ENCODE measurements around the gene E2F2. TPM values are rescaled to one million over a fixed set of nuclear protein-coding genes. Genes with fewer than 3 reads are reported as not detected.

The E2F2 gene
- total RNA-seq, 4 donors from 2014 or later: 0.40 TPM; not detected in 3

DNA sequence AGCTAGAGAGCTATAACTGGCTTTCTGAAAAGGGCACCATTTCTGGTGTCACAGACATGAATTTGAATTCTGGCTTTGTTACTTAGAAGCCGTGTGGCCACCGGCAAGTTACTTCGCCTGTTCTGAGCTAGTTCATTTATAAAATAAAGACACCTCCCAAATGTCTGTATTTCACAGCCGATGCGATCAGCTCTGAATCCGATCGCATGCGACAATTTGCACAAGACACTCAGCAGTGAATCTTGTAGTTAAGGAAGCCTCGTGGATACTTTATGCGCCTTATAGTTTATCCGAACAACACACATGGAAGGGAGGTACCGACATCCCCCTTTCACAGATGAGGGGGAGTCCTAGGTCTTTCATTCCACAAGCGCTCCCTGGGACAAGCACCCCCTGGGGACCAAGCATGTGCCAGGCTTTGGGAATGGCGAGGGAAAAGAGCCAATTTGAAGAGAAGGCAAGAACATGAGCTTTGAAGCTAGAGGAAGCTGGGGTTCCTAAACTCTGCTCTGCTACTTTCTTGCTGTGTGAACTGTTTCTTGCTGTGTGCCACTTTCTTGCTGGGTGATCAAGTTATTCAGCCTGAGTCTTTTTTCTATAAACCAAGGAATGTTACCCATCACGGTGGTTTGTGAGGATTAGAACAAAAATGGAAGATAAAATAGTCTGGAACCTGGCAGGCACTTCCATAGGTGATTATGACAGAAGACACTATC, 24.4 kb upstream of the E2F2 start:
- Histone ChIP-seq H3K4me3 (peak overlapping the region; percentile 54 to 89 (median 70)), H3K9me3 (no peaks in the 10 kb centered on the region), H3K27ac (peak overlapping the region; percentile 88 to 90 (median 89)), H3K27me3 (no peaks in the 10 kb centered on the region), H3K4me1 (peaks cover 30 to 41% of the 10 kb centered on the region in 2 donors), H3K36me3 (no peaks in the 10 kb centered on the region)
- intact Hi-C loops (cut with DNase I; ENCODE audit: low total_unique reads): loop anchor here (5.0 to 10.0 kb wide), 2 partner anchors 73 to 211 kb away; partner anchors contain the start of genes ASAP3 and HNRNPR
- DNase-seq (peak in 1 of 2 donors; percentile 51), ATAC-seq (peak; percentile 1 to 6)
- in situ Hi-C loops (cut with MboI; ENCODE audit: low sequenced_read_pairs in 4 of 4): no loop called here
- TF ChIP-seq, protein P1, sequence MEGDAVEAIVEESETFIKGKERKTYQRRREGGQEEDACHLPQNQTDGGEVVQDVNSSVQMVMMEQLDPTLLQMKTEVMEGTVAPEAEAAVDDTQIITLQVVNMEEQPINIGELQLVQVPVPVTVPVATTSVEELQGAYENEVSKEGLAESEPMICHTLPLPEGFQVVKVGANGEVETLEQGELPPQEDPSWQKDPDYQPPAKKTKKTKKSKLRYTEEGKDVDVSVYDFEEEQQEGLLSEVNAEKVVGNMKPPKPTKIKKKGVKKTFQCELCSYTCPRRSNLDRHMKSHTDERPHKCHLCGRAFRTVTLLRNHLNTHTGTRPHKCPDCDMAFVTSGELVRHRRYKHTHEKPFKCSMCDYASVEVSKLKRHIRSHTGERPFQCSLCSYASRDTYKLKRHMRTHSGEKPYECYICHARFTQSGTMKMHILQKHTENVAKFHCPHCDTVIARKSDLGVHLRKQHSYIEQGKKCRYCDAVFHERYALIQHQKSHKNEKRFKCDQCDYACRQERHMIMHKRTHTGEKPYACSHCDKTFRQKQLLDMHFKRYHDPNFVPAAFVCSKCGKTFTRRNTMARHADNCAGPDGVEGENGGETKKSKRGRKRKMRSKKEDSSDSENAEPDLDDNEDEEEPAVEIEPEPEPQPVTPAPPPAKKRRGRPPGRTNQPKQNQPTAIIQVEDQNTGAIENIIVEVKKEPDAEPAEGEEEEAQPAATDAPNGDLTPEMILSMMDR (IDR thresholded peaks at IDR 0.05 in 4 of 5, conservative IDR thresholded peaks at IDR 0.05 in 1 of 5): no peak
- TF ChIP-seq POLR2A (IDR thresholded peaks at IDR 0.05): no peak

DNA sequence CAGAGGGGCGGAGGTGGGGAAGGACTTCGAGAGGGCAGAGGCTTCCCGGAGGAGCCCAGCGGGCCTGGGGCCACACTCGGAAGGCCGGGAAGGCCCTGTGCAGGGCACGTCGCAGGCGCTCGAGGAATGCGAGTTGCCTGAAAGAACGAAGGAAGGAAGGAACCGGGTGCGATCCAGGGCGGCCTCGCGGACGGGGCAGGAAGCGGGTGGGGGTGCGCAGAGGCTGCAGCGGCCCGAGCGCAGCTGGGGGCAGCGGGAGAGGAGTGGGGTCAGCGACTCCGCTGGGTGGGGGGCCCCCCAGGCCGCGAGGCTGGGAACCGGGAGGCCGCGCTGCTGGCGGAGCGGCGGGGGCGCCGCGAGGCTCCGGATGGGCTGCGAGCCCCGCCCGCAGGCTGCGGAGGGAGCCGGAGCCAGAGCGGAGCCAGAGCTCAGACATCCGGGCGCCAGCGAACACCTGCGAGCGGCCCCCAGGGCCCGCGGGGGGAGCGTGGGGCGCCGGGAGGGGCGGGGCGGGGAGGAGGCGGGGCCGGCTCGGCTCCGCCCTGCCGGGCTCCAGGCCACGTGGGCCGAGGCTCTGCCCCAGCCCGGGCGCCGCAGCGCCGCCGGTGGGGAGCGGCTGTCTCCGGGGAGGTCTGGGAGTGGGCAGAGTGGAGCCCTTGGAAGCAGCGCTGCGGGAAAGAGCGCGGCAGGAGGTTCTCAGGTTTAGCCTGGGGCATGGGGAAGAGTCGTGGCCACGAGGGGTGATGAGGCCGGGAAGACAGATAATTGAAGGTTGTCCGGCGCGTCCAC, 23.6 kb upstream of the E2F2 start:
- Histone ChIP-seq H3K9me3 (no peaks in the 10 kb centered on the region), H3K4me1 (peaks cover 23 to 34% of the 10 kb centered on the region in 2 donors), H3K4me3 (peak overlapping the region; percentile 54 to 89 (median 70)), H3K36me3 (no peaks in the 10 kb centered on the region), H3K27ac (peak overlapping the region; percentile 88 to 90 (median 89)), H3K27me3 (no peaks in the 10 kb centered on the region)
- DNase-seq (peak; percentile 62 to 85), ATAC-seq (peak; percentile 64 to 65)
- in situ Hi-C loops (cut with MboI; ENCODE audit: low sequenced_read_pairs in 4 of 4): no loop called here
- TF ChIP-seq POLR2A (IDR thresholded peaks at IDR 0.05): peak; percentile 81 to 86
- TF ChIP-seq, protein P1 (IDR thresholded peaks at IDR 0.05 in 4 of 5, conservative IDR thresholded peaks at IDR 0.05 in 1 of 5): peak in 2 of 5 experiments; percentile 40 to 50
- intact Hi-C loops (cut with DNase I; ENCODE audit: low total_unique reads): loop anchor here (1.0 to 10.0 kb wide), 3 partner anchors 33 to 210 kb away; partner anchors contain the start of genes ASAP3 and HNRNPR

DNA sequence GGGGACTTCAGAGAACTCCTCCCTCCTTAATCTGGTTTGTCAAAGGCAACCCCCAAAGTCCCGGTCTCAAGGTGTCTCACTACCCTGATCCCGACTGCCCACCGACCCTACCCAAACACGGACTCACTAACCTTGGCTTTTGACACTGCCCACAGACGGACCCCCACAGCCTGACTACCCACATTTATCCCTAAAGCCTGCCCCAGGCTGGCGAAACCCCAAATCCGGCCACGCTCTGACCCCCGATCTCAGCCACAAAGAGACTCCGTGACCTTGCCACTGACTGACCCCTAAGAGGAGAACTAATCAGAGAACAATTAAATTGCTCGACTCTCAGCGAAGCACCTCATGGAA, 23.1 kb upstream of the E2F2 start:
- peaks cover 22 to 33% of the 10 kb centered on the region in 2 donors for H3K4me1 ChIP-seq
- DNase-seq (no peak), ATAC-seq (no peak)
- no peaks in the 10 kb centered on the region for H3K36me3 ChIP-seq
- TF ChIP-seq, protein P1 (IDR thresholded peaks at IDR 0.05 in 4 of 5, conservative IDR thresholded peaks at IDR 0.05 in 1 of 5): no peak
- no peak for TF ChIP-seq POLR2A (IDR thresholded peaks at IDR 0.05)
- H3K27me3 ChIP-seq: no peaks in the 10 kb centered on the region
- H3K4me3 ChIP-seq: peak overlapping the region; percentile 52 to 79 (median 54)
- H3K9me3 ChIP-seq: no peaks in the 10 kb centered on the region
- in situ Hi-C loops (cut with MboI; ENCODE audit: low sequenced_read_pairs in 4 of 4): no loop called here
- intact Hi-C loops (cut with DNase I; ENCODE audit: low total_unique reads): loop anchor here (1.0 to 10.0 kb wide), 2 partner anchors 33 to 209 kb away; partner anchors contain the start of gene HNRNPR
- H3K27ac ChIP-seq: peak overlapping the region; percentile 88 to 90 (median 89)

DNA sequence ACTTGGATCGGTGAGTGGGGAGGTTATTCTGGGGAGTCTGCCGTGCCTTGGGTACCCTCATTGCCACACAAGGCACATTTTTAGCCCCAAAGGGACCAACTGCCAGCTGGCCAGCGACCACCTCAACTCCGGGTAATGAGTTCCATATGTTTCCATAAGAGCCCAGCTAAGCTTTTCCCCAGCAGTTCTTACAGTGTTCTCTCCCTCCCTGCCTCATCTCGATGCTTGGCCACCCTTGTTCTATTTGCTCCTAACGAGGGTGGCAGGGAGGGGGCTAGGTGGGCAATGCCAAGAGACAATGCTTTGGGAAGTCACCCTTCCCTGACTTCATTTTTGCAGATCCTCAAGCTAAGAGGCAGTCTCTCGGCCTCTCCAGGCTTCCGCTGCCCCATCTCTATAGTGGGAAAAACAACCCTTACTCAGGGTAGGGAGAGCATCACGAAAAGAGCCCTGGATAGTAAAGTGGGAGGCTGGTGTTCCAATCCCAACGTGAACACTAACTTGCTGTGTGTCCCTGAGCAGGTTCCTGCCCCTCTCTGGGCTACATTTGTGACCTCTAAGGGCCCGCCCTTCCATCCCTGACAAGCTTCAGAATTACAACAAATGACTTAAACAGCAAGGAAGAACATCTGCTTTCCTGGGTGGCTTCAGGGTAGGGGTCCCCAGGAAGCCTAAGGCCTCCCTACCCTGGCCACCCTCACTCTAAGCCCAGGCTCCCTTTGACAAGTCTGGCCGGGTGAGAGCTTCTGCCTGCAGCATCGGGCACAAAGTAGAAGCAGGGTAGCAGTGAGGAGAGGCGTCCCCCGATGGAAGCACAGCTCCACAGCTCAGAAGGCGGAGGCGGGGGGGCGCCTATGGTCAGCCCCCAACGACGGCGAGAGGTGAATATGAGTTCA, 22.4 kb upstream of the E2F2 start:
- in situ Hi-C loops (cut with MboI; ENCODE audit: low sequenced_read_pairs in 4 of 4): no loop called here
- Histone ChIP-seq H3K9me3 (no peaks in the 10 kb centered on the region), H3K4me3 (peak overlapping the region in 1 of 4 donors; percentile 79), H3K4me1 (peaks cover 22 to 29% of the 10 kb centered on the region in 2 donors), H3K36me3 (no peaks in the 10 kb centered on the region), H3K27me3 (no peaks in the 10 kb centered on the region), H3K27ac (peak overlapping the region; percentile 88 to 90 (median 89))
- ATAC-seq (no peak), DNase-seq (no peak)
- TF ChIP-seq, protein P1 (IDR thresholded peaks at IDR 0.05 in 4 of 5, conservative IDR thresholded peaks at IDR 0.05 in 1 of 5): no peak
- TF ChIP-seq POLR2A (IDR thresholded peaks at IDR 0.05): no peak
- intact Hi-C loops (cut with DNase I; ENCODE audit: low total_unique reads): loop anchor here (1.0 to 10.0 kb wide), 2 partner anchors 34 to 209 kb away; partner anchors contain the start of gene HNRNPR

Measured in gastrocnemius medialis (tissue), 4 donors.